IMR-90 (cell line): ENCODE data around the gene DAPK1. TPM values are rescaled to one million over a fixed set of nuclear protein-coding genes. Genes with fewer than 3 reads are reported as not detected.

ENCODE experiments used
- ATAC-seq: fragments of 200-7000 bp; cut with Tn5 transposase; 2 replicates; pipeline ENCODE4 v1.9.1; 2020; ENCODE audit warnings: low read depth, mild to moderate bottlenecking, moderate library complexity
- BruUV-seq: library from RNA; stranded (reverse); fragments of 400-500 nt; replicated peaks from 2 replicates; lab custom pipeline; 2021; lab: Mats Ljungman, UMichigan
- CTCF ChIA-PET: fragments of 300-600 bp; formaldehyde crosslinking; extraction: SDS; loops from one replicate; lab custom pipeline; 2021; ENCODE audit warnings: antibody characterized with exemption; lab: Yijun Ruan, JAX
- POLR2A ChIA-PET: fragments of 300-600 bp; sonication (Branson Sonifier 250); formaldehyde crosslinking; loops from one replicate; lab custom pipeline; 2022; ENCODE audit warnings: antibody characterized with exemption; ENCODE audit not compliant: unreplicated experiment; lab: Charles Lee
- DNase-seq: peaks from one replicate; pipeline ENCODE4 v3.0.0; 2013
- H2AFZ ChIP-seq: replicated peaks from 2 replicates; pipeline ENCODE3; 2013; ENCODE audit warnings: low read length, mild to moderate bottlenecking; ENCODE audit not compliant: poor library complexity
- H2AK5ac ChIP-seq: 2 replicates; pipeline ENCODE4 v1.6.1; 2013; ENCODE audit warnings: low read depth, low read length, inconsistent platforms
- H2AK9ac ChIP-seq: replicated peaks from 2 replicates; pipeline ENCODE3; 2013; ENCODE audit warnings: mild to moderate bottlenecking, low read depth, low read length, moderate library complexity; ENCODE audit not compliant: poor library complexity
- H2BK120ac ChIP-seq: 2 replicates; pipeline ENCODE4 v1.6.1; 2013; ENCODE audit warnings: low read depth, low read length, inconsistent platforms
- H2BK15ac ChIP-seq: 3 replicates; pipeline ENCODE4 v1.6.1; 2013; ENCODE audit warnings: low read depth, low read length, inconsistent platforms
- H2BK20ac ChIP-seq: 2 replicates; pipeline ENCODE4 v1.6.1; 2013; ENCODE audit warnings: low read depth, mild to moderate bottlenecking, inconsistent platforms, low read length, moderate library complexity
- H2BK5ac ChIP-seq: 2 replicates; pipeline ENCODE4 v1.6.1; 2013; ENCODE audit warnings: mild to moderate bottlenecking, low read depth, low read length, inconsistent platforms; ENCODE audit not compliant: poor library complexity, severe bottlenecking
- H3K14ac ChIP-seq: replicated peaks from 2 replicates; pipeline ENCODE4 v1.6.1; 2013; ENCODE audit warnings: low read depth, low read length, inconsistent platforms
- H3K18ac ChIP-seq: 2 replicates; pipeline ENCODE4 v1.6.1; 2013; ENCODE audit warnings: low read depth, low read length, control low read depth
- H3K23ac ChIP-seq: 2 replicates; pipeline ENCODE4 v1.6.1; 2013; ENCODE audit warnings: low read depth, low read length, inconsistent platforms
- H3K27ac ChIP-seq: 2 replicates; pipeline ENCODE4 v1.5.1; 2013; ENCODE audit warnings: mild to moderate bottlenecking, control low read depth, low read length; ENCODE audit not compliant: insufficient read depth
- H3K27me3 ChIP-seq: 2 replicates; pipeline ENCODE4 v1.6.1; 2013; ENCODE audit warnings: low read length; ENCODE audit not compliant: control insufficient read depth, insufficient read depth
- H3K36me3 ChIP-seq: 2 replicates; pipeline ENCODE4 v1.6.1; 2013; ENCODE audit warnings: low read length, mixed read lengths; ENCODE audit not compliant: control insufficient read depth, insufficient read depth
- H3K4ac ChIP-seq: 2 replicates; pipeline ENCODE4 v1.6.1; 2013; ENCODE audit warnings: low read depth, low read length, inconsistent platforms
- H3K4me1 ChIP-seq: 2 replicates; pipeline ENCODE4 v1.6.1; 2013; ENCODE audit warnings: low read length, mixed read lengths; ENCODE audit not compliant: control insufficient read depth, insufficient read depth
- H3K4me2 ChIP-seq: 2 replicates; pipeline ENCODE4 v1.6.1; 2013; ENCODE audit warnings: low read depth, mild to moderate bottlenecking, control low read depth, low read length, moderate library complexity
- H3K4me3 ChIP-seq: 2 replicates; pipeline ENCODE4 v1.5.1; 2013; ENCODE audit warnings: low read depth, mild to moderate bottlenecking, control low read depth, low read length, moderate library complexity; ENCODE audit not compliant: insufficient read depth
- H3K56ac ChIP-seq: 2 replicates; pipeline ENCODE4 v1.6.1; 2013; ENCODE audit warnings: low read length, inconsistent platforms; ENCODE audit not compliant: insufficient read depth; ENCODE audit errors: extremely low read depth
- H3K79me1 ChIP-seq, 2 experiments: 2 replicates each; pipeline ENCODE4 v1.6.1; 2013; ENCODE audit warnings: low read length in 2 of 2, inconsistent platforms in 1 of 2, low read depth in 1 of 2
- H3K9ac ChIP-seq: 2 replicates; pipeline ENCODE4 v1.6.1; 2013; ENCODE audit warnings: low read depth, low read length, control low read depth
- H3K9me1 ChIP-seq: 2 replicates; pipeline ENCODE4 v1.6.1; 2013; ENCODE audit warnings: low read length, inconsistent platforms; ENCODE audit not compliant: insufficient read depth
- H3K9me3 ChIP-seq: 2 replicates; pipeline ENCODE4 v1.6.1; 2013; ENCODE audit warnings: low read length; ENCODE audit not compliant: control insufficient read depth, insufficient read depth
- H4K20me1 ChIP-seq: 2 replicates; pipeline ENCODE4 v1.6.1; 2013; ENCODE audit warnings: low read length, inconsistent platforms; ENCODE audit not compliant: insufficient read depth
- H4K5ac ChIP-seq: 2 replicates; pipeline ENCODE4 v1.6.1; 2013; ENCODE audit warnings: mild to moderate bottlenecking, low read depth, low read length, control low read depth
- H4K8ac ChIP-seq, 2 experiments: 2 replicates each; pipeline ENCODE4 v1.6.1; 2013; ENCODE audit warnings: low read depth in 2 of 2, low read length in 2 of 2, control low read depth in 1 of 2, inconsistent platforms in 1 of 2
- H4K91ac ChIP-seq: 2 replicates; pipeline ENCODE4 v1.6.1; 2013; ENCODE audit warnings: low read depth, low read length, inconsistent platforms; ENCODE audit not compliant: insufficient read depth
- MAZ ChIP-seq: IDR thresholded peaks from 2 replicates; pipeline ENCODE4 v1.6.1; 2012; ENCODE audit warnings: low read depth, mild to moderate bottlenecking, low read length, improper control_type of control experiment, moderate library complexity, borderline replicate concordance
- MXI1 ChIP-seq: IDR thresholded peaks from 2 replicates; pipeline ENCODE4 v1.6.1; 2012; ENCODE audit warnings: low read depth, mild to moderate bottlenecking, low read length, moderate library complexity, borderline replicate concordance
- POLR2A ChIP-seq: IDR thresholded peaks from 2 replicates; pipeline ENCODE4 v1.6.1; 2012; ENCODE audit warnings: mild to moderate bottlenecking, low read depth, low read length
- WGBS, 2 experiments: methylation state at CpG; one replicate each; pipeline versions ENCODE4 v1.1.5 to v1.1.7; 2013; ENCODE audit warnings: missing lambda C conversion rate in 2 of 2; ENCODE audit not compliant: insufficient read length in 1 of 2; ENCODE audit errors: extremely low coverage in 2 of 2; 5-methylcytosine and 5-hydroxymethylcytosine counted together
- dilution Hi-C: fragments of 300-500 bp; cut with HindIII; formaldehyde crosslinking; loops from one replicate; pipeline ENCODE4 v1.14.3; 2018; ENCODE audit warnings: low sequenced_read_pairs; ENCODE audit not compliant: unreplicated experiment
- in situ Hi-C: fragments of 300-500 bp; cut with MboI; formaldehyde crosslinking; loops from 3 replicates; pipeline ENCODE4 v1.14.3; 2019; ENCODE audit warnings: low sequenced_read_pairs, inconsistent platforms, mixed read lengths
- intact Hi-C: fragments of 100-400 bp; cut with micrococcal nuclease; formaldehyde crosslinking; loops from 2 replicates; pipeline ENCODE4 v1.10.0; 2022
- polyA plus RNA-seq, 3 experiments: library from polyadenylated mRNA; depleted of rRNA; stranded (reverse); fragments of >200 nt; gene quantifications; 2 replicates each; pipeline ENCODE4 v1.2.3, GENCODE V29; 2012; ENCODE audit warnings: low replicate concordance in 1 of 3
- total RNA-seq: library from RNA; depleted of rRNA; stranded (reverse); fragments of >200 nt; gene quantifications from 2 replicates; pipeline ENCODE4 v1.2.3, GENCODE V29; 2012

DAPK1 gene
- total and polyA plus RNA-seq, 2 of the 4 experiments (the other 2 are of a cell fraction), result under 0.01 to 0.03 TPM

DNA sequence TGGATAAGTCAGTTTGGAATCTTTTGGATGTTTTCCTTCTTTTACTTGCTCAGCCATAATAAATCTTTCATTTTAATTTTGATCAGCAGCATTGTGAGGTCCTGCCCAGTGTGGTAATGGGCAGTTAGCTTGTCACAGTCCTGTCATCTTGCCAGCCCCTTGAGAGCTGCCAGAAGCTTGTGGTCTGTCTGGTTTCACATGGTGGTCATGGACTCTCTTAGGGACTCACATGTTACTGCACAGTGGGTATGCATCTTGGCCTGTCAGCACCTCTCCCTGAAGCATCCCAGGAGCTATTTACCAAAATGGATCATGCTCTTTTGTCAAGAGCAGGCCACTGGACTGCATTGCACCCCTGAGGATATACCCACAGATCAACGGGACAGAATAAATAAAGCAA, 60.3 kb downstream of the DAPK1 start:
- CTCF ChIA-PET, result no interaction called here
- in situ Hi-C loops (no loop called here), dilution Hi-C loops (no loop called here), intact Hi-C loops (no loop called here)
- Histone ChIP-seq H3K4ac (no peak overlapping the region), H3K27me3 (no peaks in the 10 kb centered on the region; the same call in 1 of the 2 replicates), H3K56ac (no peak overlapping the region), H4K20me1 (no peaks in the 10 kb centered on the region), H3K4me3 (no peak overlapping the region), H3K79me1 (no peaks in the 10 kb centered on the region), H2BK20ac (no peak overlapping the region), H3K4me2 (no peak overlapping the region), H2AK9ac (no peak overlapping the region), H4K5ac (no peak overlapping the region), H3K27ac (no peak overlapping the region), H2AFZ (no peak overlapping the region), H2BK120ac (no peak overlapping the region), H3K9me1 (no peaks in the 10 kb centered on the region), H2BK15ac (no peak overlapping the region), H3K23ac (no peak overlapping the region), H2AK5ac (no peak overlapping the region), H4K8ac (no peak overlapping the region), H3K36me3 (no peaks in the 10 kb centered on the region), H2BK5ac (no peak overlapping the region), H3K9me3 (no peaks in the 10 kb centered on the region), H3K4me1 (no peaks in the 10 kb centered on the region), H3K14ac (no peak overlapping the region), H4K91ac (no peak overlapping the region), H3K9ac (no peak overlapping the region), H3K18ac (no peak overlapping the region)
- no CpG with 5 or more reads among the region's 1 CpG for WGBS, 2 experiments
- ATAC-seq (no peak), DNase-seq (no peak)
- POLR2A ChIA-PET, result no interaction called here
- TF ChIP-seq MXI1 (no peak), MAZ (no peak), POLR2A (no peak)
- BruUV-seq, result no TSS peak
